Subcutaneous adipose tissue (tissue), 4 donors: ENCODE results near the gene IMPDH1. TPM values are rescaled to one million over a fixed set of nuclear protein-coding genes. Genes with fewer than 3 reads are reported as not detected.

Source experiments
- CTCF ChIP-seq: fragments of 450-650 bp; IDR thresholded peaks from one replicate; pipeline ENCODE4 v1.5.1; 2016; ENCODE audit warnings: low read depth, mild to moderate bottlenecking, control low read depth, antibody characterized with exemption, moderate library complexity
- total RNA-seq, 4 donors: library from RNA; depleted of rRNA; stranded (reverse); fragments of >200 nt; gene quantifications; one replicate each; pipeline ENCODE4 v1.1.0, GENCODE V29; 2016

IMPDH1 gene
- total RNA-seq, 4 donors from 2014 or later = 67.6 to 94.2 (median 71.7) TPM

- no peak for TF ChIP-seq CTCF
These were observed 1.8 kb downstream of the IMPDH1 start for GRCh38 chr7:128407751-128408708.

GRCh38 chr7:128407233-128407589 lies 2.6 kb downstream of the IMPDH1 start:
- TF ChIP-seq CTCF = no peak

- TF ChIP-seq CTCF = no peak
These were observed 3.2 kb downstream of the IMPDH1 start for GRCh38 chr7:128406314-128407232.

GRCh38 chr7:128405471-128406313 lies 4.1 kb downstream of the IMPDH1 start:
- no peak for TF ChIP-seq CTCF

GRCh38 chr7:128404886-128405470 lies 4.8 kb downstream of the IMPDH1 start:
- TF ChIP-seq CTCF = no peak

- no peak for TF ChIP-seq CTCF
These were observed 5.6 kb downstream of the IMPDH1 start for GRCh38 chr7:128404143-128404681.
